HEK293T (cell line): Measurements from ENCODE around the gene SPTLC2.

ENCODE experiments used
- CTCF ChIA-PET: fragments of 350-600 bp; formaldehyde crosslinking; extraction: SDS; loops from one replicate; lab custom pipeline; 2021; ENCODE audit warnings: antibody characterized with exemption, inconsistent platforms; lab: Yijun Ruan, JAX
- POLR2A ChIA-PET: fragments of 350-600 bp; formaldehyde crosslinking; extraction: SDS; loops from one replicate; lab custom pipeline; 2020; ENCODE audit warnings: antibody characterized with exemption, inconsistent platforms; lab: Yijun Ruan, JAX
- DNase-seq: peaks from one replicate; pipeline ENCODE4 v3.0.0; 2012; ENCODE audit warnings: mixed read lengths; ENCODE audit errors: extremely low spot score
- ARNT ChIP-seq: fragments of 450-650 bp; IDR thresholded peaks from 2 replicates; pipeline ENCODE4 v1.6.1; 2017; ENCODE audit warnings: mild to moderate bottlenecking
- BHLHE40 ChIP-seq: fragments of 450-650 bp; IDR thresholded peaks from 2 replicates; pipeline ENCODE4 v1.6.1; 2016; ENCODE audit warnings: mild to moderate bottlenecking, moderate library complexity, borderline replicate concordance
- CTBP1 ChIP-seq: fragments of 450-650 bp; IDR thresholded peaks from 2 replicates; pipeline ENCODE4 v1.6.1; 2016; ENCODE audit warnings: borderline replicate concordance
- ELF4 ChIP-seq: fragments of 450-650 bp; IDR thresholded peaks from 2 replicates; pipeline ENCODE4 v1.6.1; 2017; ENCODE audit warnings: antibody characterized with exemption
- FOXA1 ChIP-seq: fragments of 450-650 bp; IDR thresholded peaks from 2 replicates; pipeline ENCODE4 v1.6.1; 2016; ENCODE audit warnings: mild to moderate bottlenecking
- FOXK2 ChIP-seq: fragments of 450-650 bp; IDR thresholded peaks from 2 replicates; pipeline ENCODE4 v1.6.1; 2016; ENCODE audit warnings: mild to moderate bottlenecking
- FOXM1 ChIP-seq: fragments of 450-650 bp; IDR thresholded peaks from 2 replicates; pipeline ENCODE4 v1.6.1; 2017; ENCODE audit warnings: mild to moderate bottlenecking, borderline replicate concordance
- HDGF ChIP-seq: fragments of 450-650 bp; IDR thresholded peaks from 2 replicates; pipeline ENCODE4 v1.6.1; 2017; ENCODE audit warnings: antibody characterized with exemption, borderline replicate concordance
- L3MBTL2 ChIP-seq: fragments of 450-650 bp; conservative IDR thresholded peaks from 2 replicates; pipeline ENCODE4 v1.6.1; 2016; ENCODE audit warnings: mild to moderate bottlenecking
- LEF1 ChIP-seq: fragments of 450-650 bp; IDR thresholded peaks from 2 replicates; pipeline ENCODE4 v1.6.1; 2017; ENCODE audit warnings: mild to moderate bottlenecking, borderline replicate concordance
- NFRKB ChIP-seq: fragments of 450-650 bp; IDR thresholded peaks from 2 replicates; pipeline ENCODE4 v1.6.1; 2016; ENCODE audit warnings: mild to moderate bottlenecking, moderate library complexity
- SP1 ChIP-seq: fragments of 450-650 bp; IDR thresholded peaks from 2 replicates; pipeline ENCODE4 v1.6.1; 2017
- SUZ12 ChIP-seq: fragments of 450-650 bp; IDR thresholded peaks from 2 replicates; pipeline ENCODE4 v1.6.1; 2016; ENCODE audit warnings: mild to moderate bottlenecking
- TARDBP ChIP-seq: fragments of 450-650 bp; IDR thresholded peaks from 2 replicates; pipeline ENCODE4 v1.6.1; 2016
- ZNF384 ChIP-seq: fragments of 450-650 bp; IDR thresholded peaks from 2 replicates; pipeline ENCODE4 v1.6.1; 2016
- TF ChIP-seq, protein P1 (sequence below): fragments of 450-650 bp; IDR thresholded peaks from 2 replicates; pipeline ENCODE4 v1.6.1; 2016

The SPTLC2 gene

DNA sequence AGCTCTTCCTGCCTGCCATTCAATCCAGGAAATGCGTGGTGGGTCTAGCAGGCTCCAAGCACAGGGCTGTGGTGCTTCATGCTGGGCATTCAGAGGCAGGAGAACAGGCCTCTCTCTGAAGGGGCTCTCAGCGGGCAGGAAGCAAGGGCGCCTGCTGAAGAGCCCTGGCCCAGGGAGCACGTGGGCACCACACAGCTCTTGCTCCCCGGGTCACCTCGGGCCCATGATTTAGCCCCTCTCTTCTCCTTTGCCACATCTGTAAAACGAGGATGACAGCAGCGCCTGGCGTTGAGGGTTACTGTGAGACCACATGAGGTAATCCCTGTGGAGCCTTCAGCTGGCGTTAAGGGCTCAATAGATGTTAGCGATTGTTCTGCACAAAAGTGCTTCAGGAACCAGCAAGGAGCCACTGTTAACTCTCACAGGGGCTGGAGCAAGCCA, 37.6 kb upstream of the SPTLC2 start:
- DNase-seq = no peak
- TF ChIP-seq BHLHE40 (no peak), LEF1 (no peak), ZNF384 (no peak), CTBP1 (no peak), NFRKB (no peak), SUZ12 (no peak), SP1 (no peak), TARDBP (no peak), FOXA1 (no peak), ARNT (no peak), FOXK2 (no peak), HDGF (no peak)
- CTCF ChIA-PET = interaction anchor here (0.8 kb wide), 1 partner anchor 76 kb away, joined by 4 read pairs; no protein-coding TSS in a partner anchor
- POLR2A ChIA-PET = no interaction called here

DNA sequence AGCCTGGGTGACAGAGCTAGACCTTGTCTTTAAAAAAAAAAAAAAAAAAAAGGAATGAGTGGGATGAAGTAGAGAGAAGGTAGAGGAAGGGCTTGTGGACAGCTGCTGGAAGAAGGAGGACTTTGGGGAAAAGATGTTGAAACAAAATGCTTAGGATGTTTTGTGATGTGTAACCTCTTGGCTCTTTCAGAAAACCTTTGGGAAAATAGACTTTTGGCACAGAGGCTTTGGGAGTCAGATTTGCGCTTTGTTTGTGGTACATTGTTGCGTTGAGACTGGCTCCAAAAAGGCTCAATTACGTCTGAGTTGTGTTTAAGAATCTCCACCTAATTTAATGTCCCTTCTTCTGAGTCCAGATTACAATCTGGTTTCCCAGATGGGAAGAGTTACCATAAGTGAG, 32.9 kb upstream of the SPTLC2 start:
- DNase-seq = no peak
- TF ChIP-seq HDGF (no peak), SP1 (no peak), ZNF384 (no peak), L3MBTL2 (no peak), FOXM1 (no peak), FOXA1 (no peak), NFRKB (no peak), FOXK2 (no peak), SUZ12 (no peak), CTBP1 (no peak), LEF1 (no peak), TARDBP (no peak)
- ChIA-PET CTCF (no interaction called here), POLR2A (no interaction called here)

DNA sequence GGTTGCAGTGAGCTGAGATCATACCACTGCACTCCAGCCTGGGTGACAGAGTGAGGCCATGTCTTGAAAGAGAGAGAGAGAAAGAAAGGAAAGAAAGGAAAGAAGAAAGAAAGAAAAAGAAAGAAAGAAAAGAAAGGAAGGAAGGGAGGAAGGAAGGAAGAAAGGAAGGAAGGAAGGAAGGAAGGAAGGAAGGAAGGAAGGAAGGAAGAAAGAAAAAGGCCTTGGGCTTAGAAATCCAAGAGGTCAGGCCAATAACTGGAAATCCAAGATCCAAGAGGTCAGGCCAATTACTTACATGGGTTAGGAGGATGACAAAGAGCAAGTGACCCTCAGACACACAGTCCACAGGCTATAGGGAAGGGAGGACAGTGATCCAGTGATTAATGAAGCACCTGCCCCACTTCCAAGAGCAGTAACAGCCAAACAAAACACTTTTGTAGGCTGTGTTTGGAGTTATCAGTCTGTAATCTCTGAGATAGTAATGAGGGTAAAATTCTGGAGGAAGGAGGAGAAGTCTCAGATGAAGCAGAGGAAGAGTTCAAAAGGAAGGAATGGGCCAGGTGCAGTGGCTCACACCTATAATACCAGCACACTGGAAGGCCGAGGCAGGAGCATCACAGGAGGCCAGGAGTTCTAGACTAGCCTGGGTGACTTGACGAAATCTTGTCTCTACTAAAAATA, 32.2 kb upstream of the SPTLC2 start:
- DNase-seq = no peak
- TF ChIP-seq LEF1 (no peak), SP1 (no peak), FOXA1 (no peak), NFRKB (no peak), ELF4 (no peak), HDGF (no peak), ARNT (no peak), FOXK2 (no peak), FOXM1 (no peak), BHLHE40 (no peak), SUZ12 (no peak), TARDBP (no peak), L3MBTL2 (no peak), ZNF384 (no peak), CTBP1 (no peak)
- TF ChIP-seq, protein P1, sequence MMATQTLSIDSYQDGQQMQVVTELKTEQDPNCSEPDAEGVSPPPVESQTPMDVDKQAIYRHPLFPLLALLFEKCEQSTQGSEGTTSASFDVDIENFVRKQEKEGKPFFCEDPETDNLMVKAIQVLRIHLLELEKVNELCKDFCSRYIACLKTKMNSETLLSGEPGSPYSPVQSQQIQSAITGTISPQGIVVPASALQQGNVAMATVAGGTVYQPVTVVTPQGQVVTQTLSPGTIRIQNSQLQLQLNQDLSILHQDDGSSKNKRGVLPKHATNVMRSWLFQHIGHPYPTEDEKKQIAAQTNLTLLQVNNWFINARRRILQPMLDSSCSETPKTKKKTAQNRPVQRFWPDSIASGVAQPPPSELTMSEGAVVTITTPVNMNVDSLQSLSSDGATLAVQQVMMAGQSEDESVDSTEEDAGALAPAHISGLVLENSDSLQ = no peak
- ChIA-PET POLR2A (no interaction called here), CTCF (interaction anchor here (1.5 kb wide), 1 partner anchor 10 kb away, joined by 3 read pairs; no protein-coding TSS in a partner anchor)

DNA sequence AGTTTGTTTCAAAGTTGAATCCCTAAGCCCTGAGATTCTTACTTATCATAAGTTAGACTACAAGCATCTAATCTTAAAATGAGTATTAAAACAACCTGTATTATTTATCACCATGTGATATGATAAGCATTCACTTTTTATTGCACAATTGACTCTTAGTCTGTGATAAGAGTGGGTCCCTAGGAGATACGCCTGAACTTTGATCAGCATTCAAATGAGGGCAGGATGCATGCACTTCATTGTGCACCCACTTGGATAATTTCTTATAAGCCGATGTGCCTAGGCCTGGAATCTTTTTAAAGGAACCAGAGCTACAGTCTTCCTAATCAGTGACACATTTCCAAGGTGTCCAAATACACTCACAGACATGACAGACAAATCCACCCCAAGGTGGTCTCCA, 31.4 kb upstream of the SPTLC2 start:
- DNase-seq = no peak
- TF ChIP-seq, protein P1 = no peak
- no peak for TF ChIP-seq FOXK2
- TF ChIP-seq ARNT = no peak
- no peak for TF ChIP-seq CTBP1
- no peak for TF ChIP-seq L3MBTL2
- TF ChIP-seq BHLHE40 = no peak
- TF ChIP-seq SUZ12 = no peak
- TF ChIP-seq LEF1 = no peak
- TF ChIP-seq ELF4 = no peak
- TF ChIP-seq HDGF = no peak
- no peak for TF ChIP-seq SP1
- no peak for TF ChIP-seq FOXM1
- TF ChIP-seq NFRKB = no peak
- TF ChIP-seq ZNF384 = no peak
- TF ChIP-seq TARDBP = no peak
- no peak for TF ChIP-seq FOXA1
- CTCF ChIA-PET = interaction anchor here (1.5 kb wide), 1 partner anchor 11 kb away, joined by 3 read pairs; no protein-coding TSS in a partner anchor
- POLR2A ChIA-PET = no interaction called here

DNA sequence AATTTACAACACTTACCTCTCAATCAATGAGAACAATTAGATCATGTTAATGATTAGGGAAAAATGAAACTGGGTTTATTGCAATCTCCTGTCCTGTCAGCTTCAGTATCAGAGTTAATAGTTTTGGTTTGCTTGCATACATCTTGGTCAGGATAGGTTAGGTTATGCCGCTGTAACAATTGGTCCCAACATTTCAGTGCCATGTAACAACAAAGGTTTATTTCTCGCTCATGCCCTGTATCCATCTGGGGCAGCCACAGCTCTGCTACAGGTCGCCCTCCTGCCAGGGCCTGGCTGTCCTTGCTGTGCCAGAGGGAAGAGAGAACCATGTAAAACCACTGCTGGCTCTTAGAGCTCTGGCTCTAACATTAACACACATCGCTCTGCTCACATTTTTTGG, 30.5 kb upstream of the SPTLC2 start:
- no peak for DNase-seq
- CTCF ChIA-PET = no interaction called here
- POLR2A ChIA-PET = no interaction called here
- TF ChIP-seq ARNT (no peak), NFRKB (no peak), FOXA1 (no peak), SP1 (no peak), L3MBTL2 (no peak), LEF1 (no peak), ELF4 (no peak), BHLHE40 (no peak), HDGF (no peak), FOXK2 (no peak)
- TF ChIP-seq, protein P1 = no peak
